OCI-LY3 (cell line): Measurements from ENCODE around the gene IL17RA.
A peak's percentile ranks its signal among the peaks of the same experiment; 100 is the strongest.

Experiments used
- H2AFZ ChIP-seq: fragments of 200-600, 300-600 bp; shearing (Covaris generic); 2 replicates; pipeline ENCODE4 v1.6.0; 2014; ENCODE audit warnings: antibody characterized with exemption, low read depth, low read length
- H3K27ac ChIP-seq: fragments of 200-600, 300-600 bp; sonication (generic); 2 replicates; pipeline ENCODE4 v1.5.1; 2014; ENCODE audit warnings: mild to moderate bottlenecking, low read length, moderate library complexity, mixed read lengths
- H3K27me3 ChIP-seq: fragments of 200-600, 300-600 bp; sonication (generic); 2 replicates; pipeline ENCODE4 v1.6.1; 2014; ENCODE audit warnings: low read depth, low read length, mixed read lengths
- H3K36me3 ChIP-seq: fragments of 200-600, 300-600 bp; sonication (generic); replicated peaks from 2 replicates; pipeline ENCODE3; 2014; ENCODE audit warnings: low read depth, low read length, mixed read lengths
- H3K4me1 ChIP-seq: fragments of 300-600, 200-600 bp; sonication (generic); 2 replicates; pipeline ENCODE4 v1.6.1; 2014; ENCODE audit warnings: low read length, mixed read lengths
- H3K4me2 ChIP-seq: fragments of 200-600, 300-600 bp; sonication (generic); 2 replicates; pipeline ENCODE4 v1.6.1; 2014; ENCODE audit warnings: low read length, mixed read lengths
- H3K4me3 ChIP-seq: fragments of 300-600, 200-600 bp; sonication (generic); 2 replicates; pipeline ENCODE4 v1.5.1; 2014; ENCODE audit warnings: antibody characterized with exemption, mild to moderate bottlenecking, low read length, moderate library complexity
- H3K79me2 ChIP-seq: fragments of 300-600, 200-600 bp; shearing (Covaris generic); 2 replicates; pipeline ENCODE4 v1.6.1; 2014; ENCODE audit warnings: mild to moderate bottlenecking, low read length, mixed read lengths
- H3K9ac ChIP-seq: fragments of 300-600, 200-600 bp; shearing (Covaris generic); 2 replicates; pipeline ENCODE4 v1.6.0; 2014; ENCODE audit warnings: mild to moderate bottlenecking, low read length, moderate library complexity
- H3K9me3 ChIP-seq: fragments of 200-600, 300-600 bp; shearing (Covaris generic); 2 replicates; pipeline ENCODE4 v1.6.1; 2014; ENCODE audit warnings: low read length, mixed read lengths; ENCODE audit not compliant: insufficient read depth
- H4K20me1 ChIP-seq: fragments of 200-600, 300-600 bp; sonication (generic); 2 replicates; pipeline ENCODE4 v1.6.1; 2016; ENCODE audit warnings: low read length, mixed read lengths; ENCODE audit not compliant: insufficient read depth
- EZH2phosphoT487 ChIP-seq: fragments of 200-600 bp; shearing (Covaris generic); IDR thresholded peaks from 2 replicates; pipeline ENCODE4 v1.6.1; 2018; ENCODE audit warnings: antibody characterized with exemption, mixed run types, low read depth
- TF ChIP-seq, protein P1 (sequence below): fragments of 200-600, 300-600 bp; sonication (generic); IDR thresholded peaks from 2 replicates; pipeline ENCODE4 v1.5.1; 2014; ENCODE audit warnings: antibody characterized with exemption, low read length, low read depth

The IL17RA gene

DNA sequence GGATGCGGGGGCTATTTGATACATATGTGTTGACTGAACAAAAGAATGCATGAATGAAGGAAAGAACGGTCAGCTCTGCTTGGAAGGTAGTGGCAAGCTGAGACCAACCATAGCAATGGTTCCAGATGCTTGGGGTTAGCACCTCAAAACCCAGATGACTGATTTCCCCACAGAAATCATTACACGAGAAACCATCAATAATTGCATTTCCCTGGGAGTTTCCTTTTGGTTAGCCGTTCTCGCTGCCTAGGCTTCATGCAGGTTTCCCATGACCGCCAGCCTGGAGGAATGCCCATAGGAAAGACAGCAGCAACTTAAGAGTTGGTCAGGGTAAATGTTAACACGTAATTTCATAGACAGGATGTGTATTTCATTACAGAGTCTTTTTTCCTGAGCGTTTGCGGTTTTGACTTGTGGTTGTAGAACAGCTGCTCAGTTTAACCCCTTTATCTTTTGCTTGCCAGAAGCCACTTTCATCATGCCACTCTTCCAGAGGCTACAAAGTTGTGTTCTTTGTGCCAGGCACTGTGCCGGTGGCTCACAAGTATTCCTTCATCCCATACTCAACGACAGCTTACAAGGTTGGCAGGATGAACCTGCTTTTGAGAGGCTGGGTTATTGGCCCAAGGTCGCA lies 2.8 kb downstream of the IL17RA start:
- Histone ChIP-seq H3K4me3 (0 out of 2 replicates have a peak overlapping the region, but pooled peaks have one; percentile 19), H4K20me1 (peaks cover 19% of the 10 kb centered on the region), H3K4me2 (peak overlapping the region; percentile 46), H3K9ac (no peak overlapping the region), H3K4me1 (peaks cover 19% of the 10 kb centered on the region), H3K79me2 (peaks cover 18% of the 10 kb centered on the region), H2AFZ (no peak overlapping the region), H3K27ac (no peak overlapping the region), H3K9me3 (no peaks in the 10 kb centered on the region), H3K36me3 (no peaks in the 10 kb centered on the region), H3K27me3 (no peaks in the 10 kb centered on the region)
- no peak for TF ChIP-seq EZH2phosphoT487
- TF ChIP-seq, protein P1, sequence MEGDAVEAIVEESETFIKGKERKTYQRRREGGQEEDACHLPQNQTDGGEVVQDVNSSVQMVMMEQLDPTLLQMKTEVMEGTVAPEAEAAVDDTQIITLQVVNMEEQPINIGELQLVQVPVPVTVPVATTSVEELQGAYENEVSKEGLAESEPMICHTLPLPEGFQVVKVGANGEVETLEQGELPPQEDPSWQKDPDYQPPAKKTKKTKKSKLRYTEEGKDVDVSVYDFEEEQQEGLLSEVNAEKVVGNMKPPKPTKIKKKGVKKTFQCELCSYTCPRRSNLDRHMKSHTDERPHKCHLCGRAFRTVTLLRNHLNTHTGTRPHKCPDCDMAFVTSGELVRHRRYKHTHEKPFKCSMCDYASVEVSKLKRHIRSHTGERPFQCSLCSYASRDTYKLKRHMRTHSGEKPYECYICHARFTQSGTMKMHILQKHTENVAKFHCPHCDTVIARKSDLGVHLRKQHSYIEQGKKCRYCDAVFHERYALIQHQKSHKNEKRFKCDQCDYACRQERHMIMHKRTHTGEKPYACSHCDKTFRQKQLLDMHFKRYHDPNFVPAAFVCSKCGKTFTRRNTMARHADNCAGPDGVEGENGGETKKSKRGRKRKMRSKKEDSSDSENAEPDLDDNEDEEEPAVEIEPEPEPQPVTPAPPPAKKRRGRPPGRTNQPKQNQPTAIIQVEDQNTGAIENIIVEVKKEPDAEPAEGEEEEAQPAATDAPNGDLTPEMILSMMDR, result no peak

DNA sequence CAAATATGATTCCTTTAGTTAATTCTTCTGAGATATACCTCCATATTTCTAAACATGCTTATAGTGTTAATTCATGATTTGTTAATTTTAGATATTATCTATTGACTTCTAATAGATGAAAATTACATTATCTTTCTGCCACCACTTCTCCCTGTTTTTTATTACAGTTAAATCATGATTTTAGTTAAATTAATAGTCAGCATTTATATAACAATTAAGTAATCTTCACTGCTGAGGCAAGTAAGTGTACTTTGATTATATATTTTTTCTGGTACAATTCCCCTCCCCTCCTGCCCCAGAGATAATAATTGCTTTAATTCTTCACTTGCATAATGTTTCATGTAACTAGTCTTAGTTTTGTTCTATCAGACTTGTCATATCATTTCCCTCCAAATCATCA lies 5.8 kb downstream of the IL17RA start:
- peaks cover 30% of the 10 kb centered on the region for H4K20me1 ChIP-seq
- peaks cover 16% of the 10 kb centered on the region for H3K4me1 ChIP-seq
- H3K79me2 ChIP-seq, result peaks cover 12% of the 10 kb centered on the region
- H3K9ac ChIP-seq, result no peak overlapping the region
- no peak overlapping the region for H3K27ac ChIP-seq
- H2AFZ ChIP-seq, result no peak overlapping the region
- TF ChIP-seq, protein P1, result no peak
- TF ChIP-seq EZH2phosphoT487, result no peak
- no peaks in the 10 kb centered on the region for H3K36me3 ChIP-seq
- no peak overlapping the region for H3K4me3 ChIP-seq
- H3K4me2 ChIP-seq, result no peak overlapping the region
- H3K27me3 ChIP-seq, result no peaks in the 10 kb centered on the region
- H3K9me3 ChIP-seq, result no peaks in the 10 kb centered on the region

DNA sequence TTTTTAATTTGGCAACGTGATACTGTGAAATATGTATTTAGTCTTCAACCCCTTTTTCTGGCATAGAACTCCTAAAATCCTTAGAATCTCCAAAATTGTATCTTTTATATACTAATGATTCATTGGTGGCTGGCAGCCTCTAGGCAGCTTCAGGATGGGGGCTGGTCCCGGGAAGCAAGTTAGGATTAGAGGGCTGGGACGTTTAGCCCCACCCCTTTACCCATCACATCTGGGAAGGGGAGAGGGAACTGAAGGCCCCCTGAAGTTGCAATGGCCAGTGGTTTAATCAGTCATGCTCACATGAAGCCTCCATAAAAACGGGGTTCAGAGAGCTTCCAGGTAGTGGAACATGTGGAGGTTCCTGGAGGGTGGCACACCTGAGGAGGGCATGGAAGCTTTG lies 7.1 kb downstream of the IL17RA start:
- peaks cover 13% of the 10 kb centered on the region for H3K4me1 ChIP-seq
- H3K27me3 ChIP-seq, result no peaks in the 10 kb centered on the region
- H3K36me3 ChIP-seq, result no peaks in the 10 kb centered on the region
- no peak overlapping the region for H3K4me3 ChIP-seq
- H4K20me1 ChIP-seq, result peaks cover 32% of the 10 kb centered on the region
- H3K9me3 ChIP-seq, result no peaks in the 10 kb centered on the region
- H3K4me2 ChIP-seq, result no peak overlapping the region
- TF ChIP-seq EZH2phosphoT487, result no peak
- TF ChIP-seq, protein P1, result no peak
- H3K9ac ChIP-seq, result no peak overlapping the region
- H3K27ac ChIP-seq, result no peak overlapping the region
- H2AFZ ChIP-seq, result no peak overlapping the region
- H3K79me2 ChIP-seq, result peaks cover 4% of the 10 kb centered on the region; the same call in 1 of the 2 replicates

DNA sequence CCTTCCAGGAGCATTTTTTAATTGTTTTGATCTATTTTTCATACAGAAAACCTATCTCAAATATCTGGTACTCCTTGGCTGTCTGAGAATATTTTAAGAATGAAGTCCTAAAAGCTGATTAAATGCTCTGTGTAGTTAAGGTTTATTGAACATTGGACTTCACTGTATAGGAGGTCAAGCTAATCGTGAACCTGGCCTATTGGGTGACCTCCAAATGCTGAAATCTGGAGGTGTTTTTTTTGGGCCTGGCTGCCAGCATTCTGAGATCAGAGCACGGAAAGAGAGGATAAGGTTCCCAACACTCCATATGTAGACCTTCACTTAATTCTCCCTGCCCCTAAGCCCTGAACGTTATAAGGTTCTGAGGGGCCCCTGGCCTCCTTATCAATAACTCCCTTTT lies 8.3 kb downstream of the IL17RA start:
- peaks cover 6% of the 10 kb centered on the region; the same call in 1 of the 2 replicates for H3K4me1 ChIP-seq
- H3K79me2 ChIP-seq, result no peaks in the 10 kb centered on the region
- peaks cover 29% of the 10 kb centered on the region; the same call in 1 of the 2 replicates for H4K20me1 ChIP-seq
- H3K4me3 ChIP-seq, result no peak overlapping the region
- H3K36me3 ChIP-seq, result peaks cover 5% of the 10 kb centered on the region
- H3K9ac ChIP-seq, result no peak overlapping the region
- no peak overlapping the region for H3K4me2 ChIP-seq
- no peak overlapping the region for H3K27ac ChIP-seq
- TF ChIP-seq EZH2phosphoT487, result no peak
- TF ChIP-seq, protein P1, result no peak
- no peaks in the 10 kb centered on the region for H3K9me3 ChIP-seq
- no peaks in the 10 kb centered on the region for H3K27me3 ChIP-seq
- H2AFZ ChIP-seq, result no peak overlapping the region
